Muscle of back (tissue), 11 donors: ENCODE data around the gene SDSL. TPM values are rescaled to one million over a fixed set of nuclear protein-coding genes. Genes with fewer than 3 reads are reported as not detected.

Experiments
- DNase-seq, 3 donors: peaks; one replicate each; pipeline versions ENCODE4 v3.0.0 to v3.0.0-alpha.2; 2013
- polyA plus RNA-seq, 10 donors: library from polyadenylated mRNA; unstranded; fragments of 120-200 nt; gene quantifications; one replicate each; pipeline ENCODE4 v1.2.1, GENCODE V29; 2013; ENCODE audit not compliant: insufficient read length in 10 of 10

The SDSL gene
- polyA plus RNA-seq, 10 donors = 0.61 to 2.1 (median 1.4) TPM

DNA sequence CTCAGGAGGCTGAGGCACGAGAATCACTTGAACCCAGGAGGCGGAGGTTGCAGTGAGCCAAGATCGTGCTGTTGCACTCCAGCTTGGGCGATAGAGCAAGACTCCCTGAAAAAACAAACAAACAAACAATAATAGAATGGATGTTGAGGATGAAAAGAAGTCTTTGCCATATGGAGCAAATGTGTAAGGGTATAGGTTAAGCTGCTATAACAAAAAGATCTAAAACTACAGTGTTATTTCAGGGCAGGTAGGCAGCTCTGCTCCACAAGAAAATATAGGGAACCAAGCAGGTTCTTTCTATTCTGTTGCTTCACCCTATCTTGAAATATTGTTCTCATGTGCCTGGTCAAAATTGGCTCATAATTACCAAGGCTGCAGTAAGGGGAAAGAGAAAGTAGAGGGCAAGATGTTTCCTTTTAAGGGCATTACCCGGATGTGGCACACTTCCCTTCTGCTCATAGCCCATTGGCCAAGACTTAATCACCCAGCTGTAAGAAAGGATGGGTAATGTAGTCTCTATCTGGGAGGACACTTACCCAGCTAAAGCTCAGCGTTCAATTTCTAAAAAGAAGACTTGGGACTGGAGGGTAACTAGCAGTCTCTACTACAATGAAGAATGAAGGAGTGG is 23.5 kb downstream of the SDSL start:
- no peak for DNase-seq

DNA sequence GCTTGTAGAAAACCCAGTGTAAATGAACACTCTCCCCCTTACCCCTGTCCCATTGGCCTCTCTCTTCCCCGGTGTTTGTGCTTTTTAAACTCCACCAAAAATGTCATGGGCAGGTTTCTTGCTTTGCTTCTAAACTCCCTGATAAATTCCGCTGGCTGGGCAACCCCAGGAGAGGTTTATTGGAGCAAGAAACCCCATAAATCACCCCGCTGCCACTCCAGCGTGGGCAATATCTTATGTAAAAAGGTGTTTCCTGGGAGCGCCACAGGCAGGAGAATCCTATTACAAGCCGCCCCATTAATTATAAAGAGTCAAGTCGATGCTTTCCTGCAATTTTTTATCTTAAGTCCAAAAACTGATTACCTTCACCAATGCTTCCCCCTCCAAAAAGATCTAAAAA is 26.7 kb downstream of the SDSL start:
- no peak for DNase-seq

- DNase-seq = no peak
These were observed 27.1 kb downstream of the SDSL start for GRCh38 chr12:113449299-113449698.

- no peak for DNase-seq
These were observed 27.7 kb downstream of the SDSL start for GRCh38 chr12:113449839-113450238.

- no peak for DNase-seq
These were observed 30.3 kb downstream of the SDSL start for GRCh38 chr12:113452458-113452857.

DNA sequence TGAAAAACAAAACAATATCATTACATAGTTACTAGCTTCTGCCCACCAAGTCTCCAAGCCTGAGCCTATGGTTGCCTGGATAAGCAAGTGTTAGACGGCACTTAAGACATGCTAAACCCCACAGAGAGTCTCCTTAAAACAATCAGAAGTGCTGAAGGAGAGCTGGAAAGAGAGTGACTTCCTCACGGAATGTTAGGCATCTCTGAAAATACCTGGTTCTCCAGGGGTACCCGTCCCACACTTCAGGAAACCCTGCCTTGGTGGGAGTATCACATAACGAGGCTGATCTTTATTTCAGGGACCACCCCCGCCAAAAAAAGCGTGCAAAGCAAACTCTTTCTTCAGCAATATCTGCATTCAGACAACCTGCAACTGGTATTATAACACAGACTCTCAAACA is 31.1 kb downstream of the SDSL start:
- DNase-seq = no peak

- no peak for DNase-seq
These were observed 34.0 kb downstream of the SDSL start for GRCh38 chr12:113456199-113456598.

DNA sequence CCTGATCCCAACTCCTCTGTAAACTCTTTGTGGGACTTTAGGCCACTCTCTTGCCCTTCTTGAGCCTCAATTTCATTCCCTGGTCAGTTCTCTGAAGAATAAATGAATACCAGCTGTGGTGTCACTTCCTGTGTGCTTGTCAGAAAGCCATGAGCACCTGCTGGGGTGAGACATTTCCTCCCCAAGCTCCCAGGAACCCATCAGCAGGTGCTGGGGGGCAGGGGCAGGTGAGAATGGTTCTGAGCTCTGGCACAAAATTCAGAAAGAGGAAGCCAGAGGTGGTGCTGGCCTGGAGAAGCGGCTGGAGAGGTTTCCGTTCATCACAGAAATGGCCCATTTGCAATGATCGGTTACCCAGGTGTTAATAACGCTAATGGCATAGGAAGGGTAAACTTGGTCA is 34.6 kb downstream of the SDSL start:
- DNase-seq = no peak

- DNase-seq = no peak
These were observed 35.0 kb downstream of the SDSL start for GRCh38 chr12:113457185-113457584.

DNA sequence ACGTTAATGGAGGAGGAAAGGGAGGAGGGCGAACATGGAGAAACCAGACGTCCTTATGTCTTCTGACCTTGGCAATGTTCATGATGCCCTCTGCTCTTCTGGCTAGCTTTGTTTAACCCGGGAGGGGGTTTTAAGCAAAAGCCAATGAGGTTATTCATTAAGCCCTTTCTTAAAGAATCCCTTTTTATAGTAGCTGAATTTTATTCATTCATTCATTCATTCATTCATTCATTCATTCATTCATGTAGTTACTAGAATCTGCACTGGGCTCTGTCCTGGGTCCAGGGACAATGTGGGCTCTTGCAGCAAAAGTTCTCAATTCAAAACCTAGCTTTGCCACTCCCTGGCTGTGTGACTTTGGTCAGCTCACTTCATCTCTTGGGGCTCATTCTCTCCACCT is 35.5 kb downstream of the SDSL start:
- DNase-seq = no peak

DNA sequence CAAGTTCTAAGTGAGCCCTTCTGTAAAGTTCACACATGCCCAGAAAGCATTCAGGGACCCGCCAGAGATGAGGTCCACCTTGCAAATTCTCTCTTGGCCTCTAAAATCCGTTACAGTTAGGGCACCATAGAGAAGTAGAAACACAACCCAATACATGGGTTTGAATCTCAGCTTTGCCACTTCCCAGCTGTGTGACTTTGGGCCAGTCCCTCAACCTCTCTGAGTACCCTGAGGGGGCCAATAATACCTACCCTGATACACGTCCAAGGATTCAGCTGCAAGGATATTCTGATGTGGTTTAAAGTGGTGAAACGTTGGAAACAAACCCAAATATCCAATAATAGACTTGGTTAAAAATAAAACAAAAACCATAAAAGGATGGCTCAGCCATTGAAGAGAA is 37.8 kb downstream of the SDSL start:
- no peak for DNase-seq

GRCh38 chr12:113461666-113462065 is 39.5 kb downstream of the SDSL start:
- no peak for DNase-seq

DNA sequence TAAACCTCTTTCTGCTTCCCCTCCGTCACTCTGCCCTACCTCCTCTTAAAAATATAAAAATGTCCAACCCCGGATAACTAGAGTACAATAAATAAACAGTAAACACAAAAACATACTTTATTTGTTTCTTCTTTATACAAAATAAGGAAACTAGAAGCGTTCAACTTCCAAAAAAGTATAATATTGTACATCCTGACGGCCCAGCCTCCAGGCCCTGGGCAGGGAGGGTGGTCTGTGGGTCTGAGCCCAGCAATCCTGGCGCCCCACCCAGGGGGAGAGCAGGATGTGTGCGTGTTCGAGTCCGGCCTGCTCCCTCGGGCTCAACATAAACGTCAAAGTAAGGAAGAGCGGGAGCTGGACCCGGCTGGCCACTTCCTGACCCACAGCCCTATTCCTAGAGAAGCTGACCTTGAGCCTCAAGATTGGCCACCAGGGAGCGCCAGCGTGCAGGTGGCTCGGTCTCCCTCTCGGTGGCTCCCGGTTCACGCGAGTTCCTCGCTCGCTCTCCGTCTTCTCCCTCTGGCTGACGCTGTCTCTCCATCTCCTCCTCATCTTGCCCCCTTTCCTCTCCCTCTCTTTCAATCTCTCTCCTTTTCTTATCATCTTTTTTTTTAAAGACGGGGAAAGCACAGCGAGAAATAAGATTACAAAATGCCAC is 40.1 kb downstream of the SDSL start:
- peak; percentile 40 to 84 (median 77) for DNase-seq

- DNase-seq = no peak
These were observed 41.0 kb downstream of the SDSL start for GRCh38 chr12:113462998-113463745.

DNA sequence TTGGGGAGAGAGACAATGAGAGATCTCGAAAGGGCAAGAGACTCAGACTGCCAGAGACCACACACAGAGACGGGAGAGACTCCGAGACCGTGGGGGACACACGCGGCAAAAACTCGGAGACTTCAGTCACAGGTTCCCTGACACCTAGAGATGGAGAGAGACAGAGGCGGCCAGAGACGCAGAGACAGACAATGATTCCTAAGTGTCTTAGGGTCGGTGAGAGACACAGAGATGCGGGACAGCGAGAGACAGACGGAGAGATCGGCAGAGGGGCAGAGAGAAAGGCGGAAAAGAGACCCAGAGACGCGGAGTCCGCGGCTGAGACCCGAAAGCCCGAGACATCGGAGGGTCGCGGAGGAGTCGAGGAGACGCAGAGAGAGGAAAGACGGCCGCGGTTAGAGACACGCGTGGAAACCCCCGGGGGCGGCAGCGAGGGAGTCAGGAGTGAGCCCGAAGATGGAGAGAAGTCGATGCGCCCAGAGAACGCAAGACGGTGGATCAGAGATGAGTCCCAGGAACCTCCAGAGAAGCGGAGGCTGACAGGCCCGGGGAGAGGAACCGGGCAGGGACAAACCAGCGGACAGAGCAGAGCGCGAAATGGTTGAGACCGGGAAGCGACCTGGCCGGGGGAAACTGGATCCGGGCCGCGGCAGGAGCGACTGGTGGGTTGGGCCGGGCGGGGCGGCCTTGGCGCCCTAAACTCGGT is 41.7 kb downstream of the SDSL start:
- DNase-seq = no peak

DNA sequence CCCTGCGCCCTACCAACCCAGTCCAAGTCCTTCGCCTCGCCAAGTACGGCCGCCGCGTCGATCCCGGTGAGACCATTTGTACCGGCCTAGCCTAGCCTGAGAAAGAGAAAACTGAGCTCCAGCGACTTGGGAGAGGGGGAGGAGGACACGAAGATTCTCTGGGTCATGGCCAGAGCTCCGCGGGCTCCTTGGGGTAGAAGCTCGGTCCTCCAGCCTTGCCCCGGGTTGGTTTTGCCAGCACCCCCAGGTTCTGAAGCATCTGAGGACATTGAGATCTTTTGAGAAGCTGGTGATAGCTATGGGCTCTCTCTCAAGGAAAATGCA is 42.2 kb downstream of the SDSL start:
- no peak for DNase-seq

GRCh38 chr12:113464852-113465719 is 42.9 kb downstream of the SDSL start:
- DNase-seq = no peak

GRCh38 chr12:113465808-113466453 is 43.8 kb downstream of the SDSL start:
- DNase-seq = no peak

GRCh38 chr12:113466454-113467141 is 44.4 kb downstream of the SDSL start:
- DNase-seq = no peak

GRCh38 chr12:113467142-113467501 is 44.9 kb downstream of the SDSL start:
- no peak for DNase-seq
